ENCODE data around the gene DNAH2.

The DNAH2 gene

DNA sequence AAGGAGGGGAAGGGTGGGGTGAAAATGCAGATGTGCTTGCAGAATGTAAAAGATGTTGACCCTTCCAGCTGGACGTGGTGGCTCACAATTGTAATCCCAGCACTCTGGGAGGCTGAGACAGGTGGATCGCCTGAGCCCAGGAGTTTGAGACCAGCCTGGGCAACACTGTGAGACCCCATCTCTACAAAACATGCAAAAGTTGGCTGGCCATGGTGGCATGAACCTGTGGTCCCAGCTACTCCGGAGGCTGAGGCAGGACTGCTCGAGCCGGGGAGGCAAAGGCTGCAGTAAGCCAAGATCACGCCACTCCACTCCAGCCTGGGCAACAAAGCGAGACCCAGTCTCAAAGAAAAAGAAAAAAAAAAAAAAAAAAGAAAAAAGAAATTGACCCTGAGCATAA lies 49.1 kb upstream of the DNAH2 start:
- no peak overlapping the region for H3K27ac ChIP-seq (ENCODE audit: extremely low read depth, low read depth, low read length)
- no peaks in the 10 kb centered on the region for H3K9me3 ChIP-seq (ENCODE audit: control insufficient read depth, insufficient read depth, low read depth, low read length)
- TF ChIP-seq ZBTB8A (tag by site-specific recombination; IDR thresholded peaks at IDR 0.05), result no peak
- peak; percentile 85 for TF ChIP-seq ZNF121 (tag by site-specific recombination; IDR thresholded peaks at IDR 0.05)
- TF ChIP-seq ZNF791 (tag by site-specific recombination; IDR thresholded peaks at IDR 0.05), result no peak
- CTCF ChIA-PET, result interaction anchor here (2.0 kb wide), 1 partner anchor 10 kb away, joined by 5 read pairs; no protein-coding TSS in a partner anchor
- POLR2A ChIA-PET, result no interaction called here
- no peak overlapping the region for H3K4me3 ChIP-seq (ENCODE audit: low read depth, low read length)
- H3K36me3 ChIP-seq (ENCODE audit: control insufficient read depth in 2 of 2, insufficient read depth in 1 of 2, low read length in 2 of 2), result peaks cover 53 to 67% of the 10 kb centered on the region in 2 experiments
- no peaks in the 10 kb centered on the region for H3K4me1 ChIP-seq (ENCODE audit: control insufficient read depth, insufficient read depth, low read length)

DNA sequence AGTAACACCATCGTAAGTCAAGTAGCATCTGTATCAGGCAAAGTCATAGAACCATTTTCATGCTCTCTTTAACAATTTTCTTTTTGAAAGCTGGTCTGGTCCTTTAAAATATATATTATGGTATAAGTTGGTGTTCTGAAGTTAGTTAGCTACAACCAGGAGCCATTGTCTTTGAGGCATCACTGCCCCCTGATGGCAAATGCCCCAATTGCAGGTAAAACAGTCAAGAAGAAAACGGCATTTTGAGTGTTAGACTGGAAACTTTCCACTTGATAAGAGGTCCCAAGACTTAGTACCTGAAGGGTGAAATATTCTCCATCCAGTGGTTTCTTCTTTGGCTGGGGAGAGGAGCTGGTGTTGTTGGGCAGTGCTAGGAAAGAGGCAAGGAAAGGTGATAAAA lies 44.3 kb upstream of the DNAH2 start:
- POLR2A ChIA-PET, result interaction anchor here (0.5 to 4.9 kb wide), 5 partner anchors 13 to 89 kb away, joined by 3 to 38 read pairs (median 4); partner anchors contain the start of genes ATP1B2, MPDU1, SOX15 and TP53
- Histone ChIP-seq H3K27ac (ENCODE audit: extremely low read depth, low read depth, low read length) (no peak overlapping the region), H3K4me1 (ENCODE audit: control insufficient read depth, insufficient read depth, low read length) (no peaks in the 10 kb centered on the region), H3K9me3 (ENCODE audit: control insufficient read depth, insufficient read depth, low read depth, low read length) (no peaks in the 10 kb centered on the region), H3K4me3 (ENCODE audit: low read depth, low read length) (no peak overlapping the region), H3K36me3 (ENCODE audit: control insufficient read depth in 2 of 2, insufficient read depth in 1 of 2, low read length in 2 of 2) (peaks cover 53 to 77% of the 10 kb centered on the region in 2 experiments)
- TF ChIP-seq SETDB1 (IDR thresholded peaks at IDR 0.05; ENCODE audit: insufficient read length, low read length) (peak; percentile 36), ZNF138 (tag by site-specific recombination; IDR thresholded peaks at IDR 0.05; ENCODE audit: borderline replicate concordance) (no peak)
- TF ChIP-seq, protein P1, sequence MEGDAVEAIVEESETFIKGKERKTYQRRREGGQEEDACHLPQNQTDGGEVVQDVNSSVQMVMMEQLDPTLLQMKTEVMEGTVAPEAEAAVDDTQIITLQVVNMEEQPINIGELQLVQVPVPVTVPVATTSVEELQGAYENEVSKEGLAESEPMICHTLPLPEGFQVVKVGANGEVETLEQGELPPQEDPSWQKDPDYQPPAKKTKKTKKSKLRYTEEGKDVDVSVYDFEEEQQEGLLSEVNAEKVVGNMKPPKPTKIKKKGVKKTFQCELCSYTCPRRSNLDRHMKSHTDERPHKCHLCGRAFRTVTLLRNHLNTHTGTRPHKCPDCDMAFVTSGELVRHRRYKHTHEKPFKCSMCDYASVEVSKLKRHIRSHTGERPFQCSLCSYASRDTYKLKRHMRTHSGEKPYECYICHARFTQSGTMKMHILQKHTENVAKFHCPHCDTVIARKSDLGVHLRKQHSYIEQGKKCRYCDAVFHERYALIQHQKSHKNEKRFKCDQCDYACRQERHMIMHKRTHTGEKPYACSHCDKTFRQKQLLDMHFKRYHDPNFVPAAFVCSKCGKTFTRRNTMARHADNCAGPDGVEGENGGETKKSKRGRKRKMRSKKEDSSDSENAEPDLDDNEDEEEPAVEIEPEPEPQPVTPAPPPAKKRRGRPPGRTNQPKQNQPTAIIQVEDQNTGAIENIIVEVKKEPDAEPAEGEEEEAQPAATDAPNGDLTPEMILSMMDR (tag by site-specific recombination; IDR thresholded peaks at IDR 0.05), result 0 out of 2 replicates have a peak, but pooled peaks have one; percentile 7
- TF ChIP-seq, protein P2, sequence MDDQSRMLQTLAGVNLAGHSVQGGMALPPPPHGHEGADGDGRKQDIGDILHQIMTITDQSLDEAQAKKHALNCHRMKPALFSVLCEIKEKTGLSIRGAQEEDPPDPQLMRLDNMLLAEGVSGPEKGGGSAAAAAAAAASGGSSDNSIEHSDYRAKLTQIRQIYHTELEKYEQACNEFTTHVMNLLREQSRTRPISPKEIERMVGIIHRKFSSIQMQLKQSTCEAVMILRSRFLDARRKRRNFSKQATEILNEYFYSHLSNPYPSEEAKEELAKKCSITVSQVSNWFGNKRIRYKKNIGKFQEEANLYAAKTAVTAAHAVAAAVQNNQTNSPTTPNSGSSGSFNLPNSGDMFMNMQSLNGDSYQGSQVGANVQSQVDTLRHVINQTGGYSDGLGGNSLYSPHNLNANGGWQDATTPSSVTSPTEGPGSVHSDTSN (CRISPR knock-in tag; IDR thresholded peaks at IDR 0.05), result no peak
- CTCF ChIA-PET, result interaction anchor here (0.6 to 5.6 kb wide), 20 partner anchors 8 to 814 kb away, joined by 3 to 55 read pairs (median 4); partner anchors contain the start of genes SAT2, TP53 and WRAP53

DNA sequence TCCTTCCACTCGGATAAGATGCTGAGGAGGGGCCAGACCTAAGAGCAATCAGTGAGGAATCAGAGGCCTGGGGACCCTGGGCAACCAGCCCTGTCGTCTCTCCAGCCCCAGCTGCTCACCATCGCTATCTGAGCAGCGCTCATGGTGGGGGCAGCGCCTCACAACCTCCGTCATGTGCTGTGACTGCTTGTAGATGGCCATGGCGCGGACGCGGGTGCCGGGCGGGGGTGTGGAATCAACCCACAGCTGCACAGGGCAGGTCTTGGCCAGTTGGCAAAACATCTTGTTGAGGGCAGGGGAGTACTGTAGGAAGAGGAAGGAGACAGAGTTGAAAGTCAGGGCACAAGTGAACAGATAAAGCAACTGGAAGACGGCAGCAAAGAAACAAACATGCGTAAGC lies 42.6 kb upstream of the DNAH2 start:
- CTCF ChIA-PET, result interaction anchor here (0.7 to 5.6 kb wide), 4 partner anchors 13 to 147 kb away, joined by 3 to 50 read pairs (median 7); partner anchors contain the start of gene TP53
- POLR2A ChIA-PET, result interaction anchor here (0.7 to 4.9 kb wide), 4 partner anchors 11 to 498 kb away, joined by 3 to 38 read pairs (median 4); partner anchors contain the start of genes TP53 and WRAP53
- no peak overlapping the region for H3K4me3 ChIP-seq (ENCODE audit: low read depth, low read length)
- H3K36me3 ChIP-seq (ENCODE audit: control insufficient read depth in 2 of 2, insufficient read depth in 1 of 2, low read length in 2 of 2), result peaks cover 48 to 60% of the 10 kb centered on the region in 2 experiments
- no peaks in the 10 kb centered on the region for H3K4me1 ChIP-seq (ENCODE audit: control insufficient read depth, insufficient read depth, low read length)
- no peak overlapping the region for H3K27ac ChIP-seq (ENCODE audit: extremely low read depth, low read depth, low read length)
- no peaks in the 10 kb centered on the region for H3K9me3 ChIP-seq (ENCODE audit: control insufficient read depth, insufficient read depth, low read depth, low read length)
- TF ChIP-seq BCL11B (tag by site-specific recombination; IDR thresholded peaks at IDR 0.05; ENCODE audit: low read depth), result no peak
- TF ChIP-seq ZNF530 (tag by site-specific recombination; IDR thresholded peaks at IDR 0.05; ENCODE audit: low read depth), result no peak
- TF ChIP-seq ZBTB48 (tag by site-specific recombination; IDR thresholded peaks at IDR 0.05), result no peak
- TF ChIP-seq KLF10 (tag by site-specific recombination; IDR thresholded peaks at IDR 0.05), result no peak
- TF ChIP-seq ZNF792 (tag by site-specific recombination; IDR thresholded peaks at IDR 0.05), result no peak
- no peak for TF ChIP-seq ZNF488 (tag by site-specific recombination; IDR thresholded peaks at IDR 0.05)
- TF ChIP-seq REST (tag by site-specific recombination; IDR thresholded peaks at IDR 0.05), result no peak
- TF ChIP-seq GLIS1 (tag by site-specific recombination; IDR thresholded peaks at IDR 0.05), result no peak
- TF ChIP-seq SETDB1 (IDR thresholded peaks at IDR 0.05; ENCODE audit: insufficient read length, low read length), result no peak
- no peak for TF ChIP-seq MEIS1 (CRISPR knock-in tag; IDR thresholded peaks at IDR 0.05; ENCODE audit: borderline replicate concordance)
- TF ChIP-seq ZNF785 (tag by site-specific recombination; IDR thresholded peaks at IDR 0.05), result no peak
- no peak for TF ChIP-seq ZNF555 (tag by site-specific recombination; conservative IDR thresholded peaks at IDR 0.05)
- TF ChIP-seq ZNF777 (tag by site-specific recombination; IDR thresholded peaks at IDR 0.05; ENCODE audit: borderline replicate concordance), result no peak
- no peak for TF ChIP-seq ZNF24 (tag by site-specific recombination; IDR thresholded peaks at IDR 0.05)
- TF ChIP-seq BCL6B (tag by site-specific recombination; IDR thresholded peaks at IDR 0.05), result no peak

All from HEK293 (cell line).